Fibroblast of peridontal ligament (primary cell): ENCODE measurements around the gene CTTNBP2.

Experiments used
- DNase-seq: peaks from one replicate; pipeline ENCODE4 v3.0.0-alpha.2; 2010; ENCODE audit errors: extremely low read depth

The CTTNBP2 gene

DNA sequence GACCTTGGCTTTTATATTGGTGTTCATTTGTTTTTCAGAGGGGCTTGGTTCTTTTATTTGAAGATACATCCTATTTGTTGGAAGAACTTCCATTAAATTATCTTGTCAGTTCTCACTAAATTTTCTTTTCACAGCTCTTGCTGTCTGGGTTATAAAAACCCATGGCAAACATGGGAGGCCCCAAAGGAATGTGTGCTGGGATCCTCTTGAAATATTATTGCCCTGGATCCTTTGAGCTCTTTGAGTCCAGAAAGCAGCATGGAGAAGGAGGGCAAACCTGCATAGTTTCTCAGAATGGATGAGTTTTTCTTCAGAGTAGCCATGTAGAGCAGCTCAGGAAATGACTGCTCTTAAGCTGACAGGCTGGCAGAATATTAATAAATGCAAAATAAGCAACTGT is 187.4 kb downstream of the CTTNBP2 start:
- no peak for DNase-seq

GRCh38 chr7:117683430-117684175 is 189.6 kb downstream of the CTTNBP2 start:
- DNase-seq: no peak

GRCh38 chr7:117682681-117683385 is 190.4 kb downstream of the CTTNBP2 start:
- no peak for DNase-seq

DNA sequence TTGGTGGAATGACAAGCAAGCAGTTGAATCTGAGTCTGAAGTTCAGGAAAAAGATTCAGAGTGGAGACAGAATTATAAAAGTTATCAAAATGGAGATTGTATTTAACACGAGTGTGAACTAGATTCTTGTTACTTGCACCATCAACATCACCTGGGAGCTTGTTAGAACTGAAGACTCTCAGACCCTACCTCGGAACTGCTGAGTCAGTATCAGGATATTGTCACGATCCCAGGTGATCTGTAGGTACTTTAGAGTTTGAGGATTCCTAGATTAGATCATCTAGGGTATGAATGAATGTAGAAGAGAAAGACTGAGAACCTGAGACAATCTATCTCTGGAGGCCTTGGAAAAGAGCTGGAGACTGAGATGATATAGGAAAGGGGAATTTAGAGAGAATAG is 194.1 kb downstream of the CTTNBP2 start:
- no peak for DNase-seq

DNA sequence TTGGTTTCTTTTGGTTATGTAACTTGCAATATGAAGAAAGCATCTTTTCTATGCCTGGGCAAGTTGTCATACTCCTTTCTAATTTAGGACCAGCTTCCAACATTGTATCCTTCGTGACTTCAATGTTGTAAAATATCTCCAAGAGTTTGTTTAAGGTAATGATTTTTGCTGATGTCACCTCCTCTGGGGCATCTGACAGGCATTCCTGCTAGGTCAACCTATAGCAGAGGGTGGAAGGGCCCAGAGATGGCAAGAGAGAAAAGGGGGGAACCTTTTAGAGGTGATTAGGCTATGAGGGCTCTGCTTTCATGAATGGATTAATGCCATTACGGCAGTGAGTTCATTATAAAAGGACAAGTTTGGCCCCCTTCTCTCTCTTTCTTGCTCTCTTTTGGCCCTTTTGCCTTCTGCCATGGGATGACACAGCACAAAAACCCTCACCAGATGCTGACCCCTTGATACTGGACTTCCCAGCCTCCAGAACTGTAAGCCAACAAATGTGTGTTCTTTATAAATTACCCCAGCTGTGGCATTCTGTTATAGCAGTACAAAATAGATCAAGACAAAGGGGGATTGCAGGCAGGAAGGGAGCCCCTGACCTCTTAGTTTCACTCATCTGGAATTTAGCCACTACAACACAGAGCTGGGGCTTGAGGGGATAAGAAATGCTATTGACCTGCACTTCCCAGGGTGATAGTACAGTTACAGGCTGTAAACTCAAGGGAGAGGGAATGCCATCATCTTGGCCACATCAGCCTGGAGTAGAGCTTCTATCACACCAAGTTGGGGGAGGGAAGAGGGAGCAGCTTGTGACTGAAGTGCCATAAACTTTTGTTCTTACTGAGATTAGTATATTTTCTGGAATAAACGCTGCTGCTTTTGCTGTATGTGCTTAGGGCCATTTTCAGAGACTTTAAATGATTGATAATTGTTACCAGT is 197.5 kb downstream of the CTTNBP2 start:
- DNase-seq: no peak

- no peak for DNase-seq
Observed at GRCh38 chr7:117674617-117675016, 198.6 kb downstream of the CTTNBP2 start.

DNA sequence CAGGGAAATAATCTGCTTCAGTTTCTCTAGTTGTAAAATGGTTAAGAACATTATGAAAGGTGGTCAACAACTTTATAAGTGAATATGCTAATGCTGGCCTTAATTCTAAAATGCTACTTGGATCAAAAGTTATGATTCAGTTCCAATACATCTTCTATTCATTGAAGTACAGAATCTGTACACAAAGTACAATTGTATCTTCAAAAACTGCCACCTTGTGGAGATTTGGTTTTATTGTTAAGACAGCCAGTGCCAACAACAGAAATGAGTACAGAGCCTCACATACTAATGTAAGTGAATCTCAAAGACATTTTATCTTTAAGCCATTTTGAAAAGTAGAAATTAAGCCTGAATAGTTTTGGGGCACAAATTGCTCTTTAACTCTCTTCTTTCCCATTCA is 199.4 kb downstream of the CTTNBP2 start:
- DNase-seq: peak; percentile 58

DNA sequence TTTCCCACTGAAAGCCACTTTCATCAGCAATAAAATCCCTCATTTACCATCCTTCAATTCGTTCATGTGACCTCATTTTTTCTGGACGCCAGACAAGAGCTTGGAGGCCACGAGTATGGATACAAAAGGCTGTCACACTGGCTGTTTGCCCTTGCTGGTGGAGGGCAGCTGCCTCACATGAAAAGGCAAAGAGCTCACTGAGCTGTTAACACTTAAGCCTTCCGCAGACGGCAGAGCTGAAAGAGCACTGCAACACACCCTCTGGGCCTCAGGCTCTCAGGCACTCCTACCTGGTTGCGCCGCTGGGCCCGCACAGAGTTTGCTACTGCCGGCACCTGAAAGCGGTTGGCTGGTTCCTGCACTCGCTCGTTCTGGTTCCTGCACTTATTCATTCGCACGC is 199.9 kb downstream of the CTTNBP2 start:
- DNase-seq: no peak

GRCh38 chr7:117672453-117672852 is 200.8 kb downstream of the CTTNBP2 start:
- no peak for DNase-seq

- peak; percentile 13 for DNase-seq
Observed at GRCh38 chr7:117669818-117670217, 203.4 kb downstream of the CTTNBP2 start.

GRCh38 chr7:117667456-117667855 is 205.8 kb downstream of the CTTNBP2 start:
- peak; percentile 14 for DNase-seq

- DNase-seq: no peak
Observed at GRCh38 chr7:117666689-117667088, 206.6 kb downstream of the CTTNBP2 start.

DNA sequence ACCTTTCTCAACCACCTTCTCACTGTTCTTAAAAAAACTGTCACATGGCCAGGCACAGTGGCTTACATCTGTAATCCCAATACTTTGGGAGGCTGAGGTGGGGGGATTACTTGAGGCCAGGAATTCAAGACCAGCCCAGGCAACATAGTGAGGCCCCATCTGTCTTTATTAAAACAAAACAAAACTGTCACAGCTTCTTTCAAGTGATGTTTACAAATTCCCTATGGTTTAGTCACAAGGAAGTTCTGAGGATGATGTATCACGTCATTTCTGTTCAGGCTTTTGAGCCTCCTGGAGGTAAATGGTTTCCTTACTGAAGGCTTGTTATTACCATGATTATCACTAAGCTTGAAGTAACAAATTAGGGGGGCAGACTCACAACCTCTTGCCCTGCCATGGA is 207.2 kb downstream of the CTTNBP2 start:
- DNase-seq: peak; percentile 20

DNA sequence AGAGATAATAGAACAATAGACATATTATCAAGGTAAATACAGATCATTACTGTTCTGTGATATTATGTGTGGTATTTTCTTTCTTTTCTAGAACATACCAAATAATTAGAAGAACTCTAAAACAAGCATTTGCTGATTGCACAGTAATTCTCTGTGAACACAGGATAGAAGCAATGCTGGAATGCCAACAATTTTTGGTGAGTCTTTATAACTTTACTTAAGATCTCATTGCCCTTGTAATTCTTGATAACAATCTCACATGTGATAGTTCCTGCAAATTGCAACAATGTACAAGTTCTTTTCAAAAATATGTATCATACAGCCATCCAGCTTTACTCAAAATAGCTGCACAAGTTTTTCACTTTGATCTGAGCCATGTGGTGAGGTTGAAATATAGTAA is 207.9 kb downstream of the CTTNBP2 start:
- no peak for DNase-seq

GRCh38 chr7:117664047-117664446 is 209.2 kb downstream of the CTTNBP2 start:
- no peak for DNase-seq

DNA sequence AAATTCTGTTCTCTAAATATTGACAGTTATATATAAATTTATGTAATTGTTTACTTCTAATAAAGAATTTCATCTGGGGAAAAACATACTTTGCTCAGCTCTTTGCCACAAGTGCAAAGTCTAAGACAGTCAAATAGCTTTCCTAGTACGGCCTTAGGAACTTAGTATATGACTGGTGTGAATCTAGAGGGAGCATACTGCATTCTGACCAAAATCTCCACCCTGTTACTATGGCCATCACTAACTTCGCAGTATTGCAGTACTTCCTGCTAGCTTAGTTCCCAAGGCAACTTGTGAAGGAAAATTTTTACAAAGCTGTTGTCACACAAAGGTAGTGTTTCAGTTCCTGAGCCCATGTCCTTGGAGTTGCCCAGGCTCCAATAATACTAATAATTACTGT is 211.9 kb downstream of the CTTNBP2 start:
- DNase-seq: no peak
